GM12872 (cell line): ENCODE data around the gene ENTHD1.

Source experiments
- CTCF ChIP-seq: IDR thresholded peaks from 3 replicates; pipeline ENCODE4 v1.5.1; 2011; ENCODE audit warnings: low read depth, mild to moderate bottlenecking, low read length, moderate library complexity; ENCODE audit not compliant: insufficient read depth

ENTHD1 gene

GRCh38 chr22:39913886-39914285 lies 20.3 kb upstream of the ENTHD1 start:
- TF ChIP-seq CTCF: no peak

DNA sequence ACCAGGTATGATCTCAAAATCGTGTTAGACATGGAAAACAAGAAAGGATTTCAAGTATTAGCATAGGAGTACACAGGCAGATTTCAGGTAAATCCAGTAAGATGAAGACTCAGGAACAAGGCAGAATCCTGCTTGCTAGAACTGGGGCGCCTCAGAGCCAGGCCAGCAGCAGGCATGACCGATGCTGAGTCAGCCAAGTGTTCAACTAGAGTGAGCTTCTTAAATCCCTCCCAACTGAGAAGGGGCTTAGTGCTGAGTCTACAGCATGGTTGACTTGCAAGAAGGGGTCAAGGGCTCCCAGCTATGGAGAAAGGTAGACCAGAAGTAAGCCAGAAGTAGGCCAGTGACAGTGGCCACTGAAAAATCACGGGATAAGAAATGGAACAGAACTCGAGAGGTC lies 19.8 kb upstream of the ENTHD1 start:
- no peak for TF ChIP-seq CTCF

DNA sequence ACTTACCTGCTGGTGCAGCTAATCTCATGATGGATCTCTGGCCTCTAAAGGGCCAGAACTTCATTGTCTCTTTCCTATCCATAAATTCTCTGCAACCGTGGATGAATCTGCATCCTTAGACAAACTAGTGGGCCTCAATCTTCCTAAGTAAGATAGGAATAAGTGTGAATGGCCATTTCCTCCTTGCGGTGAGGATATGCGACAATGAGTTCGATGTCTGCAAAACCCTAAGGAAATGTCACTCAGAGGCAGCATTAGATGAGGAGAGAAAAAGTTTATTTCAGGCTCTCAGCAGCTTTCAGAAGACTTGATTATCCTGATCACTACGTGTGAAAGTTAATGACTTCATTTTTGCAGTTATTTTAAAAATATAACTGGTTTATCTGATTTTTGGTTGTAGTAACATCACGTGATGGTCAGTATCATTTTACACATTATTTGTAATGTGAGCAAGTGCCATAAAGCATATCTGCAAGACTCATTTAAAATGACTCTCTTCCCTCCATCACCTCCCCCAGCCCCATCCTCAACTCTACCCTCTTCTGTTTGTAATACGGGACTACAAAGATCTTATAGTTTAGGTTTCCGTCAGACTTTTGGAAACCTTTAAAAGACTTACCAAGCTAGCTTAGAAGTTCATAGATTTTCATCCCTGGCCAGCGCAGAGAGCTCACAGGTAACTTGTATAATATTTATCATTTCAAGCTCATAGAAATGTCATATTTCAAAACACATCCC lies 17.5 kb upstream of the ENTHD1 start:
- TF ChIP-seq CTCF: no peak

GRCh38 chr22:39908737-39909136 lies 15.2 kb upstream of the ENTHD1 start:
- no peak for TF ChIP-seq CTCF

GRCh38 chr22:39908136-39908535 lies 14.6 kb upstream of the ENTHD1 start:
- no peak for TF ChIP-seq CTCF

DNA sequence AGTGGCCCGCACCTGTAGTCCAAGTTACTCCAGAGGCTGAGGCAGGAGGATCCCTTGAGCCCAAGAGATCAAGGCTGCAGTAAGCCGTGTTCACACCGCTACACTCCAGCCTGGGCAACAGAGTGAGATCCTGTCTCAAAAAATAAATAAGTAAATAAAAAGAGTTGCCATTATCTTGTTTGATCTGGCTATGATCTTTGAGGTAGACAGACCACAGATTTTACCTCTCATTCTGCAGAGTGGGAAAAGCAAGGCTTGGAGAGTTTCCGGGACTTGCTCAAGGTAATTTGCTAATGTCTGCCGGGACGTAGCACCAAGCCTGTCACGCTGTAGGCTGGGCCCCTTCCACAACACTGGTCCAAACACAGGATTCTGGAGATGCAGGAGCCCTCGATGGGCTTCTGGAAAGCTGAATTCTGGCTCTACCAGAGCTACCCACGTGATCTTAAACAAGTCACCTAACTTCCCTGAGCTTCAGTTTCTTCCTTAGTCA lies 14.1 kb upstream of the ENTHD1 start:
- no peak for TF ChIP-seq CTCF

DNA sequence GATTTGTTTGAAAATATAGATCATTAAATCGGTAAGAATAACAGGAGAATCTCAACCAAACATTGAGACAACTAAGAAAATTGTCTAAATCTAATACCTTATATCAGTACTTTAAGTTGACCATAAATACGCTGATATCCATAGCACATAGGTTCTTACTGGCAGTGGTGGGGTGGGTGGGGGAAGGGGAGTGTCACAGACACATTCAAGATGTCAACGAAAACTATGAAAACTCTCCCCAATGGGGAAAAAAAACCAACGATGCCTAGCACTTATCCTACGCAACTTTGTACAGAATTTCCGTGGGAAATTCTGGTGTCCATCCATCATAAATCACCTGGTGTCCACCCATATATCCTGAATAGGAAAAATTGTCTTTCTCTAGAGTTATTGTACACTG lies 13.5 kb upstream of the ENTHD1 start:
- TF ChIP-seq CTCF: no peak
